Activated CD8-positive, alpha-beta memory T cell treated with anti-CD3 and anti-CD28 coated beads, Interleukin-2, amount 10 ng/mL, durations not matched to agents 7 days and 5 days (primary cell): ENCODE data around the gene GMNC. TPM values are rescaled to one million over a fixed set of nuclear protein-coding genes. Genes with fewer than 3 reads are reported as not detected.

ENCODE experiments used
- ATAC-seq: fragments of 150-1000 bp; cut with Tn5 transposase; one replicate; pipeline ENCODE4 v1.10.0; 2021; ENCODE audit warnings: moderate library complexity
- CTCF ChIA-PET: fragments of 350-600 bp; sonication (Branson Sonifier 250); formaldehyde crosslinking; loops from one replicate; lab custom pipeline; 2021; ENCODE audit warnings: antibody characterized with exemption; lab: Charles Lee
- DNase-seq: peaks from one replicate; pipeline ENCODE4 v3.0.0-alpha.2; 2020
- H3K27ac Mint-ChIP-seq: one replicate; pipeline ENCODE4 v1.8.0; 2021; ENCODE audit warnings: mild to moderate bottlenecking, mixed read lengths
- H3K27me3 Mint-ChIP-seq: one replicate; pipeline ENCODE4 v1.8.0; 2021; ENCODE audit warnings: mixed read lengths
- H3K36me3 Mint-ChIP-seq: one replicate; pipeline ENCODE4 v1.8.0; 2021; ENCODE audit warnings: mild to moderate bottlenecking, mixed read lengths
- H3K4me1 Mint-ChIP-seq: one replicate; pipeline ENCODE4 v1.8.0; 2021; ENCODE audit warnings: mixed read lengths
- H3K4me3 Mint-ChIP-seq: one replicate; pipeline ENCODE4 v1.8.0; 2021; ENCODE audit warnings: mild to moderate bottlenecking, moderate library complexity, mixed read lengths
- H3K9me3 Mint-ChIP-seq: one replicate; pipeline ENCODE4 v1.8.0; 2022; ENCODE audit warnings: low read depth, mixed read lengths
- total RNA-seq, 2 experiments: library from RNA; stranded (reverse); gene quantifications; one replicate each; pipeline ENCODE4 v1.2.3, GENCODE V29; 2021

GMNC gene
- total RNA-seq, 2 experiments from 2014 or later, result not detected

DNA sequence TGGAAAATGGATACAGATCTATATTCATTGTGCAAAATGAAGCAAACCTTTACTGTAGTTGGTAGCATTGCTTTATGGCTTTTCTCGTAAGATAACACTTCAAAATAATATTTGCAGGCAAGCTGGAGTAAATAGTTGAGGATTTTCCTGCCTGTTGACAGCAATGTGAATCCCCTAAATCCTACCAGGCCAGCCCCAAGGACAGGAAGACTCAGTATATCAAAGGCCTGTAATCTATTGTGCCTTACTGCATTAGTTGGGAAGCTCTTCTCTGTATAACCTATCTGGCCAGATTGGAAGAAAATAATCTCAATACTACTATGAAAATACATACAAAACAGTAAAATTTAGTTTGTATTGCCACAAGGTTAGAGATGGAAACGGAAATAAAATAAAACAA, 4.6 kb upstream of the GMNC start:
- H3K27ac Mint-ChIP-seq, result no peak overlapping the region
- ATAC-seq, result no peak
- H3K9me3 Mint-ChIP-seq, result no peaks in the 10 kb centered on the region
- no peaks in the 10 kb centered on the region for H3K36me3 Mint-ChIP-seq
- peaks cover 2% of the 10 kb centered on the region for H3K4me1 Mint-ChIP-seq
- DNase-seq, result no peak
- peaks cover 15% of the 10 kb centered on the region for H3K27me3 Mint-ChIP-seq
- no peak overlapping the region for H3K4me3 Mint-ChIP-seq
- CTCF ChIA-PET, result no interaction called here

DNA sequence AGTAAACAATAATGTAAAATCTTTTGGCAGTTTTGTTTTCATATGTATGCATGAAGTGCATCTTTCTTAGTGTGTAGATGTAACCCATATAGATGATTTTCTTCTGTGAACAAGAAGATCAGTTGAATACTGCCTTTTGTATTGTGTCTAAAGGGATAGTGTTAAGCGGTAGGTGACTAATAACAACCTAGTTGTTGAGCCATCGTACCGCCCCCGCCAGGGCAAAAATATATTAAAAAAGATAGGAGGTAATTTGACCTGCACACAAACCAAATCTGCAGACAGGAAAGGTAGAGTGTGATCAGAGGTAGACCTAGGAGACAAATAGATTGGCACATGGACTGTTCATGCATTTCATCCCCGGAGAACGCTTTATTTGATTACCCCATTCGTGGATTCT, 3.3 kb upstream of the GMNC start:
- peaks cover 24% of the 10 kb centered on the region for H3K27me3 Mint-ChIP-seq
- CTCF ChIA-PET, result no interaction called here
- H3K4me1 Mint-ChIP-seq, result peaks cover 2% of the 10 kb centered on the region
- H3K36me3 Mint-ChIP-seq, result no peaks in the 10 kb centered on the region
- no peak overlapping the region for H3K27ac Mint-ChIP-seq
- no peak overlapping the region for H3K4me3 Mint-ChIP-seq
- DNase-seq, result no peak
- no peak for ATAC-seq
- no peaks in the 10 kb centered on the region for H3K9me3 Mint-ChIP-seq

- Mint-ChIP-seq H3K4me3 (no peak overlapping the region), H3K36me3 (no peaks in the 10 kb centered on the region), H3K27me3 (peaks cover 24% of the 10 kb centered on the region), H3K4me1 (peaks cover 2% of the 10 kb centered on the region), H3K27ac (no peak overlapping the region), H3K9me3 (no peaks in the 10 kb centered on the region)
- DNase-seq (no peak), ATAC-seq (no peak)
- CTCF ChIA-PET, result no interaction called here
These were observed 2.9 kb upstream of the GMNC start for GRCh38 chr3:190865419-190865818.

- CTCF ChIA-PET, result no interaction called here
These were observed 1.5 kb upstream of the GMNC start for GRCh38 chr3:190864002-190864401.

DNA sequence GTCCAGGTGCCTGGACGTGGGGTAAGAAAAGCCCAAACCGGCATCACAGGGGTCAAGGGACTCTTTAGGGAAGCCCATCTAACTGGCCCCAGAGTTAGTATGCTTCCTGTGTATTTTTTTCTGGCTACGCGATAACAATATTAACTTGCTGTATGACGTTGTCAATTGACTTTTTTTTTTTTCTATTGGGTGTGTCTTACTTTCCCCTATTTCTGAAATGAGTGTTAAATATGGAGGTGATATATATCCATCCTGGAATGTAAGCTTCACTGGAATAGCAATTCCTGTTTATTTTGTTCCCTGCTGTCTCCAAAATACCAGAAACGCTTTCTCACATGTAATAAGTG, 598 bp upstream of the GMNC start:
- ATAC-seq (no peak), DNase-seq (no peak)
- Mint-ChIP-seq H3K27me3 (peaks cover 24% of the 10 kb centered on the region), H3K27ac (no peak overlapping the region), H3K9me3 (no peaks in the 10 kb centered on the region), H3K4me3 (peak overlapping the region; percentile 39), H3K4me1 (peaks cover 2% of the 10 kb centered on the region), H3K36me3 (no peaks in the 10 kb centered on the region)
- CTCF ChIA-PET, result no interaction called here

More at GRCh38 chr3:190864002-190864401, 1.5 kb upstream of the GMNC start:
- ATAC-seq, result no peak
- Mint-ChIP-seq H3K27ac (no peak overlapping the region), H3K27me3 (peaks cover 24% of the 10 kb centered on the region), H3K36me3 (no peaks in the 10 kb centered on the region), H3K9me3 (no peaks in the 10 kb centered on the region), H3K4me1 (peaks cover 2% of the 10 kb centered on the region), H3K4me3 (no peak overlapping the region)
- no peak for DNase-seq

- Mint-ChIP-seq H3K36me3 (no peaks in the 10 kb centered on the region), H3K9me3 (no peaks in the 10 kb centered on the region), H3K27ac (no peak overlapping the region), H3K4me3 (no peak overlapping the region), H3K4me1 (peaks cover 2% of the 10 kb centered on the region), H3K27me3 (peaks cover 24% of the 10 kb centered on the region)
- ATAC-seq, result no peak
- DNase-seq, result no peak
- CTCF ChIA-PET, result no interaction called here
These were observed 2.0 kb downstream of the GMNC start for GRCh38 chr3:190860521-190860920.

DNA sequence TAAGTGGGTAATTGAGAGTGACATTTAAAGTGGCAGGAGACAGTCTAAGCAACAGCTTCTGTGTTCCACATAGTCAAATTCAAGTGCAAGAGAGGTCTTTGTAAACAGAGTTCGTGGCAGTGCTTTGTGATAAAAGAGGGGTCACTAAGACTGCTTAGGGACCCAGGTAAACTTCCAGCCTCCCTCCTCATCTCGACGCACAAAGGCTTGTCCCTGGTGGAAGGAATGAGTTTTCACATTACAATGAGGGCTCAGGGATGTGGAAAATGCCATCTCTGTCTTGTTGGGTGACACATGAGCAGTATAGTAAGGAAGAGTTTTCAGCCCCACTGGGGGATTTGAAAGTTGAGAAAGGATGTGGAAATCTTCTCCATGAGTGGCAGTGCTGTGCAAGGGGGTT, 7.3 kb downstream of the GMNC start:
- no peak for DNase-seq
- CTCF ChIA-PET, result no interaction called here
- ATAC-seq, result no peak
- no peaks in the 10 kb centered on the region for H3K9me3 Mint-ChIP-seq
- no peaks in the 10 kb centered on the region for H3K27me3 Mint-ChIP-seq
- H3K36me3 Mint-ChIP-seq, result no peaks in the 10 kb centered on the region
- no peak overlapping the region for H3K4me3 Mint-ChIP-seq
- no peak overlapping the region for H3K27ac Mint-ChIP-seq
- H3K4me1 Mint-ChIP-seq, result no peaks in the 10 kb centered on the region

- Mint-ChIP-seq H3K4me3 (no peak overlapping the region), H3K9me3 (no peaks in the 10 kb centered on the region), H3K27me3 (no peaks in the 10 kb centered on the region), H3K36me3 (no peaks in the 10 kb centered on the region), H3K27ac (no peak overlapping the region), H3K4me1 (no peaks in the 10 kb centered on the region)
- CTCF ChIA-PET, result no interaction called here
- ATAC-seq, result no peak
- DNase-seq, result no peak
These were observed 8.4 kb downstream of the GMNC start for GRCh38 chr3:190854062-190854461.

DNA sequence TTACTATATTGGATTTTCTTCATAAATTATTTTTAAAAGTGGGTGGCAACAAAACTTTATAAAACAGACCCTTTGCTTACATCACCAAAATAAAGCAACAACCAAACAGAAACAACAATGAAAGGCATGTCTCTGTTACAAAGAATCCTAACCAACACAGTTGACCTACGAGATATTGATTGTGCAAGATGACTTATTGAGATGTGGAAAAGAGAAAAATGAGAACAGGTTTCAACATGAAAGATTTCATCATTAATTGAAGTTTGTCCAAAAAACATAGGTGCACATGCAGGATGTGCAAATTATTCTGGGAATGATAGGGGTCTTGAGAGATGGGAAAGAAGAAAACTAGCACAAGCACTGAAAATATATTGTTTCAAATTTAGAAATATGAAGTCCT, 9.0 kb downstream of the GMNC start:
- Mint-ChIP-seq H3K36me3 (no peaks in the 10 kb centered on the region), H3K9me3 (no peaks in the 10 kb centered on the region), H3K4me1 (no peaks in the 10 kb centered on the region), H3K27ac (no peak overlapping the region), H3K27me3 (no peaks in the 10 kb centered on the region), H3K4me3 (no peak overlapping the region)
- no peak for DNase-seq
- ATAC-seq, result no peak
- CTCF ChIA-PET, result no interaction called here

GRCh38 chr3:190849607-190850006, 12.9 kb downstream of the GMNC start:
- ATAC-seq (no peak), DNase-seq (no peak)
- H3K9me3 Mint-ChIP-seq, result no peaks in the 10 kb centered on the region
- no peaks in the 10 kb centered on the region for H3K27me3 Mint-ChIP-seq
- no peak overlapping the region for H3K4me3 Mint-ChIP-seq
- H3K27ac Mint-ChIP-seq, result no peak overlapping the region
- no peaks in the 10 kb centered on the region for H3K4me1 Mint-ChIP-seq
- no peaks in the 10 kb centered on the region for H3K36me3 Mint-ChIP-seq
- CTCF ChIA-PET, result no interaction called here

- Mint-ChIP-seq H3K9me3 (no peaks in the 10 kb centered on the region), H3K4me3 (no peak overlapping the region), H3K27me3 (no peaks in the 10 kb centered on the region), H3K36me3 (no peaks in the 10 kb centered on the region), H3K27ac (no peak overlapping the region), H3K4me1 (no peaks in the 10 kb centered on the region)
- ATAC-seq (no peak), DNase-seq (no peak)
- CTCF ChIA-PET, result no interaction called here
These were observed 13.6 kb downstream of the GMNC start for GRCh38 chr3:190848870-190849269.

DNA sequence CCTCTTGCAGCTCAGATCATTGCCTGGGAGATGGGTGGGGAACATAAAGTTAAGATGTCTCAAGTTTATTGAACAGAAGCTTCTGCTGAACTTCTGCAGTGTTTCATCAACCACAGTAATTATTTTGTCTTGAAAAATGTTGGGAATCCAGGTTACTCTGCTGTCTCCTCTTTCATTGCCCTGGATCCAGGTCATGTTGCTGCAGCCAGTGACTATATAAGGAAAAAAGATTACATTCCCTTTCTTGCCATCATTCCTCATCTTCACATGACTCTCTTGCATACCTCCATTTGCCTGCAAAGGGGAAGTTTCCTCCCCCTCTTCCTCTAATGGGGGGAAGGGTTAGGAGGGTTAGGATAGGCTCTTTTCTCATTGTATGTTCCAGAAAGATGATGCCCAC, 15.1 kb downstream of the GMNC start:
- Mint-ChIP-seq H3K9me3 (no peaks in the 10 kb centered on the region), H3K4me3 (no peak overlapping the region), H3K27ac (no peak overlapping the region), H3K27me3 (no peaks in the 10 kb centered on the region), H3K36me3 (no peaks in the 10 kb centered on the region), H3K4me1 (no peaks in the 10 kb centered on the region)
- CTCF ChIA-PET, result no interaction called here
- no peak for ATAC-seq
- DNase-seq, result no peak

GRCh38 chr3:190840146-190840545, 22.3 kb downstream of the GMNC start:
- Mint-ChIP-seq H3K9me3 (peaks cover 2% of the 10 kb centered on the region), H3K36me3 (no peaks in the 10 kb centered on the region), H3K4me3 (no peak overlapping the region), H3K4me1 (no peaks in the 10 kb centered on the region), H3K27ac (no peak overlapping the region), H3K27me3 (no peaks in the 10 kb centered on the region)
- ATAC-seq (no peak), DNase-seq (no peak)
- CTCF ChIA-PET, result no interaction called here

DNA sequence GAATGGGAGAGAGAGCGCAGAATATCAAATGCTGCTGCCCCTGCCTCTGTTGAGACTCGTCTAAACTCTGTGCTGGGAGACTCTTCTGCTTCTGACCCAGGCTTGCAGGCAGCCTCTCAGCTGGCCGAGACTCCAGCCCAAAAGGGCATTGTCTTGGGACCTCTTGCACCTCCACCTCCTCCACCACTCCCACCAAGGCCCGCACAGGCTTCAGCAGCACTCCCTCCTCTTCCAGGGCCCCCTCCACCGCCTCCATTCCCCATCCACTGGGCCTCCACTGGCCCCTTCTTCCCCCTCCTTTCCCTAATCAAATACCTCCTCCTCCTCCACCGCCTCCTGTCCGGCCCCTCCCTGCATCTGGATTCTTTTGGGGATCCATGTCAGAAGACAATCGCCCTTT, 31.3 kb downstream of the GMNC start:
- no peak for ATAC-seq
- Mint-ChIP-seq H3K4me1 (no peaks in the 10 kb centered on the region), H3K4me3 (no peak overlapping the region), H3K27ac (no peak overlapping the region), H3K27me3 (no peaks in the 10 kb centered on the region), H3K36me3 (no peaks in the 10 kb centered on the region), H3K9me3 (peaks cover 3% of the 10 kb centered on the region)
- CTCF ChIA-PET, result no interaction called here
- DNase-seq, result no peak

DNA sequence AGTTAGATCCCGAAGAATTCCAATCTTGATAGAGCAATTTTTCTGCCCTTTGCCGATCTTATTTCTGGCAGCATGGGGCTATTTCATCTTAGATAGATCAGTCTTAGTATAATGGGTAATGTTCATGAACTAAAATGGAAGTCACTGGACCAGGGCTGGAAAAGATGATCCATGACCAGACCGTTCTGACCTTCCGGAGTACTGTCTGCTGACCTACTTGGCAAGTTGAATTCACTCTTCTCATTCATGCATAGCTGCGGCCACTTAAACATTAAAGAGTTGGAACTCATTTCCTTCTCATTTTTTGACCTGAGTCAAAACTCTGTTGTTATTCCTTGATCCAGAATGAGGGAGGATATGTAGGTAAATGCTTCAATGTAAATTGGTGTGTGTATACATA, 32.5 kb downstream of the GMNC start:
- no peaks in the 10 kb centered on the region for H3K36me3 Mint-ChIP-seq
- no peak overlapping the region for H3K4me3 Mint-ChIP-seq
- no peak for DNase-seq
- H3K27ac Mint-ChIP-seq, result no peak overlapping the region
- CTCF ChIA-PET, result no interaction called here
- peaks cover 5% of the 10 kb centered on the region for H3K9me3 Mint-ChIP-seq
- no peaks in the 10 kb centered on the region for H3K4me1 Mint-ChIP-seq
- no peak for ATAC-seq
- no peaks in the 10 kb centered on the region for H3K27me3 Mint-ChIP-seq
